SK-N-SH treated with all-trans-retinoic acid at 6 μM for 48 hours (cell line): ENCODE data around the gene CTIF.

ENCODE experiments used
- CREB5 ChIP-seq: fragments of 250-450 bp; sonication (Bioruptor Pico); IDR thresholded peaks from 2 replicates; pipeline ENCODE4 v1.5.1; 2020; ENCODE audit warnings: low read depth, mild to moderate bottlenecking, moderate library complexity
- CSDC2 ChIP-seq: fragments of 250-450 bp; sonication (Bioruptor Pico); IDR thresholded peaks from 2 replicates; pipeline ENCODE4 v1.5.0; 2020; ENCODE audit warnings: mild to moderate bottlenecking, moderate library complexity
- ESRRG ChIP-seq: fragments of 250-450 bp; sonication (Bioruptor Pico); IDR thresholded peaks from 2 replicates; pipeline ENCODE4 v1.6.1; 2021; ENCODE audit warnings: mild to moderate bottlenecking
- GLIS3 ChIP-seq: fragments of 250-450 bp; sonication (Bioruptor Pico); IDR thresholded peaks from 2 replicates; pipeline ENCODE4 v1.5.0; 2020; ENCODE audit warnings: mild to moderate bottlenecking, moderate library complexity
- ISL1 ChIP-seq: fragments of 250-450 bp; sonication (Bioruptor Pico); IDR thresholded peaks from 2 replicates; pipeline ENCODE4 v2.1.2; 2022; ENCODE audit warnings: mild to moderate bottlenecking, moderate library complexity
- PATZ1 ChIP-seq: fragments of 250-450 bp; sonication (Bioruptor Pico); IDR thresholded peaks from 2 replicates; pipeline ENCODE4 v1.8.0; 2020; ENCODE audit warnings: mild to moderate bottlenecking, moderate library complexity, borderline replicate concordance
- RARB ChIP-seq: fragments of 250-450 bp; sonication (Bioruptor Pico); IDR thresholded peaks from 2 replicates; pipeline ENCODE4 v1.8.0; 2021; ENCODE audit warnings: mild to moderate bottlenecking, moderate library complexity
- TCF4 ChIP-seq: fragments of 250-450 bp; sonication (Bioruptor Pico); IDR thresholded peaks from 2 replicates; pipeline ENCODE4 v1.8.0; 2021; ENCODE audit warnings: mild to moderate bottlenecking, moderate library complexity, borderline replicate concordance
- ZFP3 ChIP-seq: fragments of 250-450 bp; sonication (Bioruptor Pico); IDR thresholded peaks from 2 replicates; pipeline ENCODE4 v1.5.0; 2020; ENCODE audit warnings: mild to moderate bottlenecking, moderate library complexity
- ZFP30 ChIP-seq: fragments of 450-650 bp; formaldehyde crosslinking; IDR thresholded peaks from 2 replicates; pipeline ENCODE4 v1.5.0; 2022; ENCODE audit warnings: mild to moderate bottlenecking, moderate library complexity
- ZNF565 ChIP-seq: fragments of 450-650 bp; formaldehyde crosslinking; conservative IDR thresholded peaks from 2 replicates; pipeline ENCODE4 v1.5.0; 2020; ENCODE audit warnings: low read depth, mild to moderate bottlenecking, moderate library complexity
- ZNF8 ChIP-seq: fragments of 450-650 bp; formaldehyde crosslinking; IDR thresholded peaks from 2 replicates; pipeline ENCODE4 v1.5.0; 2020; ENCODE audit warnings: mild to moderate bottlenecking, moderate library complexity
- TF ChIP-seq, protein P1 (sequence below): fragments of 250-450 bp; sonication (Bioruptor Pico); IDR thresholded peaks from 2 replicates; pipeline ENCODE4 v1.5.0; 2020; ENCODE audit warnings: mild to moderate bottlenecking, moderate library complexity
- TF ChIP-seq, protein P2 (sequence below): fragments of 250-450 bp; sonication (Bioruptor Pico); IDR thresholded peaks from 2 replicates; pipeline ENCODE4 v1.5.1; 2021; ENCODE audit warnings: mild to moderate bottlenecking, moderate library complexity

DNA sequence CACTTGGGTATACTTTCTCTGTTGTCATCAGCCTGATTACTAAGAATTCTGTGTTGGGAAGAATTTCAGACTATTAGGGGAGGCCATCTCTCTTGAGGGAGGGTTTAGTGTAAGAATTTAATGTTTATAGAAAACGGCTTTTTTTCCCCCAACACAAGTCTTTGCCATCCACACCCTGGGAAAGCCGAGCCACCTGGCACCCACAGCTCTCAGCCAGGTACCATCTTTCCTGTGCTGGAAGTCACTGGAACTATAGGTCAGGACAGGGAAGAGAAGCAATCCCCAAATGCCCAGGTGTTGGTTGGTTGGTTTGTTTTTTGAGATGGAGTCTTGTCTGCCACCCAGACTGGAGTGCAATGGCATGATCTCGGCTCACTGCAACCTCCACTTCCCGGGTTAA is 256.9 kb downstream of the CTIF start:
- no peak for TF ChIP-seq CREB5 (CRISPR knock-in tag)
- TF ChIP-seq ESRRG (CRISPR knock-in tag), result no peak
- no peak for TF ChIP-seq ZNF565 (CRISPR knock-in tag)
- no peak for TF ChIP-seq ZNF8 (CRISPR knock-in tag)
- no peak for TF ChIP-seq CSDC2 (CRISPR knock-in tag)
- TF ChIP-seq TCF4 (CRISPR knock-in tag), result no peak
- TF ChIP-seq, protein P1, sequence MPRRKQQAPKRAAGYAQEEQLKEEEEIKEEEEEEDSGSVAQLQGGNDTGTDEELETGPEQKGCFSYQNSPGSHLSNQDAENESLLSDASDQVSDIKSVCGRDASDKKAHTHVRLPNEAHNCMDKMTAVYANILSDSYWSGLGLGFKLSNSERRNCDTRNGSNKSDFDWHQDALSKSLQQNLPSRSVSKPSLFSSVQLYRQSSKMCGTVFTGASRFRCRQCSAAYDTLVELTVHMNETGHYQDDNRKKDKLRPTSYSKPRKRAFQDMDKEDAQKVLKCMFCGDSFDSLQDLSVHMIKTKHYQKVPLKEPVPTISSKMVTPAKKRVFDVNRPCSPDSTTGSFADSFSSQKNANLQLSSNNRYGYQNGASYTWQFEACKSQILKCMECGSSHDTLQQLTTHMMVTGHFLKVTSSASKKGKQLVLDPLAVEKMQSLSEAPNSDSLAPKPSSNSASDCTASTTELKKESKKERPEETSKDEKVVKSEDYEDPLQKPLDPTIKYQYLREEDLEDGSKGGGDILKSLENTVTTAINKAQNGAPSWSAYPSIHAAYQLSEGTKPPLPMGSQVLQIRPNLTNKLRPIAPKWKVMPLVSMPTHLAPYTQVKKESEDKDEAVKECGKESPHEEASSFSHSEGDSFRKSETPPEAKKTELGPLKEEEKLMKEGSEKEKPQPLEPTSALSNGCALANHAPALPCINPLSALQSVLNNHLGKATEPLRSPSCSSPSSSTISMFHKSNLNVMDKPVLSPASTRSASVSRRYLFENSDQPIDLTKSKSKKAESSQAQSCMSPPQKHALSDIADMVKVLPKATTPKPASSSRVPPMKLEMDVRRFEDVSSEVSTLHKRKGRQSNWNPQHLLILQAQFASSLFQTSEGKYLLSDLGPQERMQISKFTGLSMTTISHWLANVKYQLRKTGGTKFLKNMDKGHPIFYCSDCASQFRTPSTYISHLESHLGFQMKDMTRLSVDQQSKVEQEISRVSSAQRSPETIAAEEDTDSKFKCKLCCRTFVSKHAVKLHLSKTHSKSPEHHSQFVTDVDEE, result no peak
- TF ChIP-seq, protein P2, sequence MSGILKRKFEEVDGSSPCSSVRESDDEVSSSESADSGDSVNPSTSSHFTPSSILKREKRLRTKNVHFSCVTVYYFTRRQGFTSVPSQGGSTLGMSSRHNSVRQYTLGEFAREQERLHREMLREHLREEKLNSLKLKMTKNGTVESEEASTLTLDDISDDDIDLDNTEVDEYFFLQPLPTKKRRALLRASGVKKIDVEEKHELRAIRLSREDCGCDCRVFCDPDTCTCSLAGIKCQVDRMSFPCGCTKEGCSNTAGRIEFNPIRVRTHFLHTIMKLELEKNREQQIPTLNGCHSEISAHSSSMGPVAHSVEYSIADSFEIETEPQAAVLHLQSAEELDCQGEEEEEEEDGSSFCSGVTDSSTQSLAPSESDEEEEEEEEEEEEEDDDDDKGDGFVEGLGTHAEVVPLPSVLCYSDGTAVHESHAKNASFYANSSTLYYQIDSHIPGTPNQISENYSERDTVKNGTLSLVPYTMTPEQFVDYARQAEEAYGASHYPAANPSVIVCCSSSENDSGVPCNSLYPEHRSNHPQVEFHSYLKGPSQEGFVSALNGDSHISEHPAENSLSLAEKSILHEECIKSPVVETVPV (CRISPR knock-in tag), result no peak
- no peak for TF ChIP-seq ZFP3 (CRISPR knock-in tag)
- TF ChIP-seq RARB, result no peak
- no peak for TF ChIP-seq PATZ1 (CRISPR knock-in tag)
- no peak for TF ChIP-seq ISL1
- TF ChIP-seq ZFP30, result no peak
- TF ChIP-seq GLIS3 (CRISPR knock-in tag), result no peak
